ENCODE data around the gene ZNRF3.

GRCh38 chr22:28953976-28954880 is 70.9 kb downstream of the ZNRF3 start:
- TF ChIP-seq CTCF (IDR thresholded peaks at IDR 0.05; ENCODE audit: insufficient read depth, low read depth, low read length) (no peak), EZH2 (IDR thresholded peaks at IDR 0.05; ENCODE audit: insufficient read depth, low read length) (no peak)
